GM12878 (cell line): ENCODE measurements around the gene AMHR2. TPM values are rescaled to one million over a fixed set of nuclear protein-coding genes. Genes with fewer than 3 reads are reported as not detected.
"Not testable (repeated sequence)": the region's sequence is repeated elsewhere in the genome, so short reads cannot be mapped to it uniquely, and the experiment has no call there.

ENCODE experiments used
- ATAC-seq: fragments of 200-7000 bp; cut with Tn5 transposase; 3 replicates; pipeline ENCODE4 v1.9.1; 2020; ENCODE audit warnings: mild to moderate bottlenecking, moderate library complexity
- Bru-seq: library from RNA; stranded (reverse); fragments of 400-500 nt; gene quantifications from one replicate; lab custom pipeline; 2021; lab: Mats Ljungman, UMichigan
- BruChase-seq, 2 experiments: library from RNA; stranded (reverse); fragments of 400-500 nt; gene quantifications; one replicate each; lab custom pipeline; 2021; lab: Mats Ljungman, UMichigan
- BruUV-seq: library from RNA; stranded (reverse); fragments of 400-500 nt; replicated peaks from 2 replicates; lab custom pipeline; 2021; lab: Mats Ljungman, UMichigan
- CTCF ChIA-PET: fragments of 300-600 bp; sonication (Branson Sonifier 250); formaldehyde crosslinking; extraction: SDS; loops from one replicate; lab custom pipeline; 2021; ENCODE audit warnings: inconsistent platforms; lab: Yijun Ruan, JAX
- POLR2A ChIA-PET: fragments of 350-600 bp; formaldehyde crosslinking; extraction: SDS; loops from one replicate; lab custom pipeline; 2021; ENCODE audit warnings: inconsistent platforms; lab: Charles Lee
- RAD21 ChIA-PET: fragments of 300-600 bp; sonication (Branson Sonifier 250); formaldehyde crosslinking; loops from one replicate; lab custom pipeline; 2023; ENCODE audit warnings: antibody characterized with exemption; ENCODE audit not compliant: unreplicated experiment; lab: Charles Lee
- SMC1A ChIA-PET: fragments of 300-600 bp; sonication (Branson Sonifier 250); formaldehyde crosslinking; loops from one replicate; lab custom pipeline; 2023; ENCODE audit not compliant: unreplicated experiment, uncharacterized antibody; lab: Charles Lee
- DNase-seq: peaks from one replicate; pipeline ENCODE4 v3.0.0-alpha.2; 2011; ENCODE audit warnings: low read depth, low spot score
- FAIRE-seq: peaks from 3 replicates; lab custom pipeline; 2011; peaks lifted over from hg19 to GRCh38; lab: Jason Lieb, UNC
- H2AFZ ChIP-seq: 2 replicates; pipeline ENCODE4 v1.6.0; 2011; ENCODE audit warnings: low read depth, low read length, control low read depth; ENCODE audit not compliant: control insufficient read depth
- H3K27ac ChIP-seq: 2 replicates; pipeline ENCODE4 v1.5.1; 2011; ENCODE audit warnings: control low read depth; ENCODE audit not compliant: control insufficient read depth, insufficient read depth
- H3K27me3 ChIP-seq, 2 experiments: replicated peaks in 1 of 2; 2 replicates each; pipeline versions ENCODE4 v1.6.0 to v1.6.1; 2011; ENCODE audit warnings: low read length in 1 of 2; ENCODE audit not compliant: control insufficient read depth in 2 of 2, insufficient read depth in 2 of 2
- H3K36me3 ChIP-seq, 2 experiments: 2 replicates each; pipeline ENCODE4 v1.5.1; 2011; ENCODE audit warnings: low read length in 1 of 2; ENCODE audit not compliant: control insufficient read depth in 2 of 2, insufficient read depth in 2 of 2
- H3K4me1 ChIP-seq: 2 replicates; pipeline ENCODE4 v1.6.1; 2011; ENCODE audit warnings: mild to moderate bottlenecking, low read length, moderate library complexity, mixed read lengths; ENCODE audit not compliant: control insufficient read depth, insufficient read depth
- H3K4me2 ChIP-seq: 2 replicates; pipeline ENCODE4 v1.6.0; 2011; ENCODE audit warnings: control low read depth; ENCODE audit not compliant: control insufficient read depth, insufficient read depth
- H3K4me3 ChIP-seq: fragments of 200-600 bp; sonication (generic); 2 replicates; pipeline ENCODE4 v1.5.1; 2016
- H3K79me2 ChIP-seq: 2 replicates; pipeline ENCODE4 v1.6.0; 2011; ENCODE audit warnings: low read length; ENCODE audit not compliant: control insufficient read depth, insufficient read depth
- H3K9ac ChIP-seq: 2 replicates; pipeline ENCODE4 v1.8.0; 2011; ENCODE audit warnings: low read length, control low read depth, mixed read lengths; ENCODE audit not compliant: control insufficient read depth, insufficient read depth
- H3K9me3 ChIP-seq: replicated peaks from 3 replicates; pipeline ENCODE4 v1.5.1; 2011; ENCODE audit warnings: mild to moderate bottlenecking, low read length; ENCODE audit not compliant: control insufficient read depth, insufficient read depth
- H4K20me1 ChIP-seq: 2 replicates; pipeline ENCODE4 v1.6.0; 2011; ENCODE audit not compliant: control insufficient read depth, insufficient read depth
- ATF7 ChIP-seq: fragments of 450-650 bp; IDR thresholded peaks from 2 replicates; pipeline ENCODE4 v1.6.1; 2016; ENCODE audit warnings: low read depth, mild to moderate bottlenecking
- EGR1 ChIP-seq, 2 experiments: IDR thresholded peaks; 1 replicate in 1 of 2; 2 replicates in 1 of 2; pipeline ENCODE4 v1.6.1; 2011 to 2012; ENCODE audit warnings: low read depth in 2 of 2, low read length in 2 of 2, borderline replicate concordance in 1 of 2, mild to moderate bottlenecking in 1 of 2, moderate library complexity in 1 of 2
- IKZF1 ChIP-seq: fragments of 450-650 bp; conservative IDR thresholded peaks from 2 replicates; pipeline ENCODE4 v1.6.1; 2017; ENCODE audit warnings: antibody characterized with exemption, mild to moderate bottlenecking
- MEF2A ChIP-seq: IDR thresholded peaks from 2 replicates; pipeline ENCODE4 v1.6.1; 2011; ENCODE audit warnings: low read depth, mild to moderate bottlenecking, low read length, moderate library complexity; ENCODE audit not compliant: insufficient read depth
- MEF2B ChIP-seq: fragments of 450-650 bp; IDR thresholded peaks from 2 replicates; pipeline ENCODE4 v1.6.1; 2018; ENCODE audit warnings: mild to moderate bottlenecking, moderate library complexity; ENCODE audit not compliant: partially characterized antibody, poor library complexity, severe bottlenecking
- NFYB ChIP-seq: IDR thresholded peaks from 2 replicates; pipeline ENCODE4 v1.6.1; 2011; ENCODE audit warnings: low read depth, mild to moderate bottlenecking, low read length, improper control_type of control experiment, moderate library complexity; ENCODE audit not compliant: insufficient read depth
- SMC3 ChIP-seq: IDR thresholded peaks from 2 replicates; pipeline ENCODE4 v1.6.1; 2011; ENCODE audit warnings: low read length, improper control_type of control experiment, borderline replicate concordance
- STAT3 ChIP-seq: IDR thresholded peaks from 2 replicates; pipeline ENCODE4 v1.6.1; 2011; ENCODE audit warnings: low read depth, low read length, improper control_type of control experiment
- WGBS: methylation state at CpG from one replicate; pipeline ENCODE4 v1.1.6; 2016; ENCODE audit warnings: low lambda C conversion rate; ENCODE audit not compliant: insufficient replicate concordance, insufficient coverage; ENCODE audit errors: missing lambda C conversion rate; 5-methylcytosine and 5-hydroxymethylcytosine counted together
- in situ Hi-C: fragments of 300-500 bp; cut with MboI; formaldehyde crosslinking; loops from 9 replicates; pipeline ENCODE4 v1.14.3; 2018; ENCODE audit warnings: mixed read lengths
- intact Hi-C: fragments of 100-400 bp; cut with micrococcal nuclease; formaldehyde crosslinking; loops from one replicate; pipeline ENCODE4 v1.14.2; 2022; ENCODE audit not compliant: unreplicated experiment
- long read RNA-seq, 2 experiments: library from polyadenylated mRNA; unstranded; transcript quantifications; one replicate each; pipeline ENCODE4 v2.0.0, GENCODE V29; 2019 to 2020
- polyA minus RNA-seq, 3 experiments: library from RNA; depleted of rRNA, polyadenylated mRNA; stranded (reverse); fragments of >200 nt; gene quantifications; 2 replicates each; pipeline ENCODE4 v1.2.3, GENCODE V29; 2011
- polyA plus RNA-seq, 11 experiments: library from polyadenylated mRNA; depleted of rRNA in 4 of 11; unstranded in 6 of 11; stranded (reverse) in 5 of 11; fragments of >200 nt; fragmentation: Nextera tagmentation in 4 of 11; fragmentation: Illumina TruSeq in 1 of 11; extraction: Ambion mirVana in 4 of 11; extraction: Trizol in 1 of 11; gene quantifications; 1 replicate in 1 of 11; 2 replicates in 10 of 11; pipeline versions ENCODE4 v1.2.1 to v1.2.3, GENCODE V29; 2011 to 2016; ENCODE audit warnings: inconsistent platforms in 2 of 11, missing spikeins in 2 of 11, low read depth in 1 of 11
- total RNA-seq, 4 experiments: library from RNA; depleted of rRNA in 3 of 4; stranded (reverse); fragments of >200 nt in 3 of 4; fragmentation: Illumina TruSeq in 1 of 4; extraction: Trizol in 1 of 4; gene quantifications; 2 replicates each; pipeline versions ENCODE4 v1.2.1 to v1.2.3, GENCODE V29; 2013 to 2021

The AMHR2 gene
- not detected in 2 replicates for total RNA-seq (2013; cell fraction: nucleolus; rRNA removed)
- total RNA-seq (2014; rRNA removed) (not detected in 2 replicates), total RNA-seq (2014; rRNA removed; fragmentation: Illumina TruSeq; extraction: Trizol) (not detected in 2 replicates), total RNA-seq (2021) (0.13 TPM in 1 of 2 replicates, not detected in the other), polyA plus RNA-seq (2011; rRNA removed) (not detected in 2 replicates), polyA plus RNA-seq (2014; fragmentation: Illumina TruSeq; extraction: Trizol) (not detected in 2 replicates), polyA plus RNA-seq (2014; fragmentation: Nextera tagmentation; extraction: Ambion mirVana) (under 1 TPM in 1 of 2 experiments, not detected in 1; 0.06 TPM), polyA plus RNA-seq (2014; rRNA removed) (not detected in 2 replicates), polyA plus RNA-seq (2016; fragmentation: Nextera tagmentation; extraction: Ambion mirVana) (not detected), polyA minus RNA-seq (2011; rRNA and poly(A)+ RNA removed) (not detected in 2 replicates), Bru-seq, nascent RNA (percentile 9 among the genes with signal in this experiment), BruChase-seq, experiment 1, labeled RNA remaining after a 6-hour chase (percentile 10 among the genes with signal in this experiment), BruChase-seq, experiment 2, labeled RNA remaining after a 2-hour chase (not detected)
- not detected for polyA plus RNA-seq (2011; ENCODE audit: low read depth)
- polyA plus RNA-seq (2011; cell fraction: cytosol; rRNA removed) = not detected in 2 replicates
- not detected in 2 replicates for polyA plus RNA-seq (2011; cell fraction: nucleus; rRNA removed)
- not detected in 2 replicates for polyA plus RNA-seq (2012)
- polyA minus RNA-seq (2011; cell fraction: cytosol; rRNA and poly(A)+ RNA removed) = not detected in 2 replicates
- polyA minus RNA-seq (2011; cell fraction: nucleus; rRNA and poly(A)+ RNA removed) = not detected in 2 replicates
- long read RNA-seq, experiment 1 = 0 reads
- long read RNA-seq, experiment 2 = 0 reads

DNA sequence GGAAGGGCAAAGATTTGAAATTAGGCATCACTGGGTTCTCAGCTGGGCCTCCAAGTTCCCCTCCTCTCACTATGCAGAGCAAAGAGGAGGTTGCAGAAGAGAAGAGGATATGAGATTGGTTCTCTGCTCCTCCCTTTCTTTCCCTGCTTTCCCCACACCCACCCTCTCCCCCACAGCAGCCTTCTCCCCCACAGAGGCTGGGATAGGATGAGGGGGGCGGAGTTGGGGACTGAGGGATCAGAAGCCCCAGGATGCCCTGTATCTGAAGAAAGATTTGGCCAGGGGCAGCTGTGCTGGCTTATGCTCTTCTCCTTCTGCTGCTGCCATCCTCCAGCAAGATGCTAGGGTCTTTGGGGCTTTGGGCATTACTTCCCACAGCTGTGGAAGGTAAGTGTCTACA is at the start of gene AMHR2:
TSS of gene AMHR2 (plus strand) at position 259 of the 400 bp plus-strand sequence. CDS start at position 339, 80 bp downstream.
- Histone ChIP-seq H3K4me3 (no peak within 1 kb of the TSS), H3K4me2 (no peak within 1 kb of the TSS), H3K36me3 (no peaks in the 10 kb centered on the region), H4K20me1 (no peaks in the 10 kb centered on the region), H3K27me3 (no peaks in the 10 kb centered on the region), H3K4me1 (peaks cover 4% of the 10 kb centered on the region), H2AFZ (0 out of 2 replicates have a peak within 1 kb of the TSS, but pooled peaks have one; percentile 12), H3K27ac (no peak within 1 kb of the TSS), H3K9me3 (no peaks in the 10 kb centered on the region), H3K79me2 (no peaks in the 10 kb centered on the region), H3K9ac (no peak within 1 kb of the TSS)
- no peak for TF ChIP-seq MEF2A
- no peak for TF ChIP-seq MEF2B
- no peak for TF ChIP-seq ATF7
- no peak for TF ChIP-seq SMC3
- no peak for TF ChIP-seq STAT3
- TF ChIP-seq NFYB = no peak
- TF ChIP-seq IKZF1 = no peak
- TF ChIP-seq EGR1 (IDR thresholded peaks at IDR 0.05; ENCODE audit: borderline replicate concordance in 1 of 2, low read depth in 2 of 2, low read length in 2 of 2) = no peak
- in situ Hi-C loops (loop anchor here (5.0 kb wide), 1 partner anchor 76 kb away; no protein-coding TSS in a partner anchor), intact Hi-C loops (loop anchor here (5.0 kb wide), 1 partner anchor 41 kb away; the partner anchor contains the start of gene SP1)
- RAD21 ChIA-PET = interaction anchor here (3.0 kb wide), 1 partner anchor 71 kb away, joined by 28 read pairs; no protein-coding TSS in a partner anchor
- ATAC-seq (no peak), FAIRE-seq (no peak), DNase-seq (no peak)
- WGBS = 0% methylated on average over 1 of the region's 1 CpG
- no TSS peak for BruUV-seq
- POLR2A ChIA-PET = interaction anchor here (0.5 to 1.3 kb wide), 2 partner anchors 37 to 71 kb away, joined by 3 to 7 read pairs; no protein-coding TSS in a partner anchor
- SMC1A ChIA-PET = interaction anchor here (4.8 to 7.7 kb wide), 2 partner anchors 41 to 71 kb away, joined by 41 to 164 read pairs; no protein-coding TSS in a partner anchor
- CTCF ChIA-PET = interaction anchor here (1.0 to 10.1 kb wide), 5 partner anchors 58 to 99 kb away, joined by 3 to 225 read pairs (median 37); partner anchors contain the start of genes AAAS and NPFF

DNA sequence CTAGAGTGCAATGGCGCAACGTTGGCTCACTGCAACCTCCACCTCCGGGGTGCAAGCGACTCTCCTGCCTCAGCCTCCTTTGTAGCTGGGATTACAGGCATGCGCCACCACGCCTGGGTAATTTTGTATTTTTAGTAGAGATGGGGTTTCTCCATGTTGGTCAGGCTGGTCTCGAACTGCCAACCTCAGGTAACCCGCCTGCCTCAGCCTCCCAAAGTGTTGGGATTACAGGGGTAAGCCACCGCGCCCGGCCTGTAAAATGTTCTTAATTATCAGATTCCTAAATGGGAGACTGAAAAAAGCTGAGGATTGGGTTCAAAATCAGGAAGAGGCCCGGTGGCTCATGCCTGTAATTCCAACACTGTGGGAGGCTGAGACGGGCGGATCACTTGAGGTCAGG is 49.4 kb upstream of the AMHR2 start:
- peaks cover 21% of the 10 kb centered on the region for H3K4me1 ChIP-seq
- H3K36me3 ChIP-seq, H3K4me2 ChIP-seq, H3K9me3 ChIP-seq, H3K27ac ChIP-seq, in situ Hi-C loops, H3K9ac ChIP-seq, H2AFZ ChIP-seq, FAIRE-seq, H4K20me1 ChIP-seq, DNase-seq, H3K79me2 ChIP-seq, ATAC-seq, H3K4me3 ChIP-seq, BruUV-seq, POLR2A ChIA-PET, intact Hi-C loops, H3K27me3 ChIP-seq: not testable (repeated sequence)
- CTCF ChIA-PET = interaction anchor here (0.7 to 1.1 kb wide), 4 partner anchors 20 to 54 kb away, joined by 3 read pairs; no protein-coding TSS in a partner anchor
- RAD21 ChIA-PET = interaction anchor here (1.1 to 2.5 kb wide), 2 partner anchors 9 to 22 kb away, joined by 3 to 6 read pairs; no protein-coding TSS in a partner anchor
- SMC1A ChIA-PET = interaction anchor here (0.7 to 1.6 kb wide), 3 partner anchors 9 to 51 kb away, joined by 3 to 5 read pairs (median 4); no protein-coding TSS in a partner anchor
- 90% methylated on average over 14 of the region's 14 CpGs for WGBS
